Mesothelial cell of epicardium (in vitro differentiated cells): ENCODE measurements around the gene BMAL2. TPM values are rescaled to one million over a fixed set of nuclear protein-coding genes. Genes with fewer than 3 reads are reported as not detected.

Experiments
- DNase-seq, 2 experiments: peaks; one replicate each; pipeline ENCODE4 v3.0.0; 2021; ENCODE audit warnings: low spot score in 2 of 2; ENCODE audit not compliant: unreplicated experiment in 2 of 2
- H3K27ac Mint-ChIP-seq: 2 replicates; pipeline ENCODE4 v1.8.0; 2021; ENCODE audit warnings: mixed read lengths
- H3K27me3 Mint-ChIP-seq: 2 replicates; pipeline ENCODE4 v1.8.0; 2021; ENCODE audit warnings: low read depth, mixed read lengths
- H3K36me3 Mint-ChIP-seq: 2 replicates; pipeline ENCODE4 v1.8.0; 2021; ENCODE audit warnings: mixed read lengths
- H3K4me1 Mint-ChIP-seq: 2 replicates; pipeline ENCODE4 v1.8.0; 2021; ENCODE audit warnings: mixed read lengths
- H3K4me3 Mint-ChIP-seq: 2 replicates; pipeline ENCODE4 v1.8.0; 2021; ENCODE audit warnings: mild to moderate bottlenecking, moderate library complexity, mixed read lengths
- H3K9me3 Mint-ChIP-seq: 2 replicates; pipeline ENCODE4 v1.8.0; 2021; ENCODE audit warnings: mixed read lengths
- CTCF ChIP-seq: fragments of 200-600 bp; sonication (generic); IDR thresholded peaks from one replicate; pipeline ENCODE4 v1.5.0; 2021; ENCODE audit warnings: antibody characterized with exemption; ENCODE audit not compliant: unreplicated experiment
- total RNA-seq: library from RNA; stranded (reverse); gene quantifications from 3 replicates; pipeline ENCODE4 v1.2.1, GENCODE V29; 2021

BMAL2 gene
- total RNA-seq, 1 donor from 2014 or later, result 3.8 TPM

- DNase-seq, result no peak
- H3K36me3 Mint-ChIP-seq, result no peaks in the 10 kb centered on the region
- TF ChIP-seq CTCF, result no peak
- no peaks in the 10 kb centered on the region for H3K4me1 Mint-ChIP-seq
- no peak overlapping the region for H3K4me3 Mint-ChIP-seq
- H3K27ac Mint-ChIP-seq, result no peak overlapping the region
- no peaks in the 10 kb centered on the region for H3K27me3 Mint-ChIP-seq
- no peaks in the 10 kb centered on the region for H3K9me3 Mint-ChIP-seq
These were observed 49.6 kb downstream of the BMAL2 start for GRCh38 chr12:27382171-27382795.

Other genes with a start within 250 kb of the BMAL2 start
- 46.7 to 48.2 TPM (median 47.0 TPM) in 3 replicates for gene STK38L, start 88.5 kb upstream of the BMAL2 start, total RNA-seq
- gene SMCO2, start 113.9 kb downstream of the BMAL2 start, total RNA-seq, result not detected in 3 replicates
- gene PPFIBP1, start 191.4 kb downstream of the BMAL2 start, total RNA-seq, result 101 to 105 TPM (median 102 TPM) in 3 replicates